ENCODE measurements around the gene ZNF687. TPM values are rescaled to one million over a fixed set of nuclear protein-coding genes. Genes with fewer than 3 reads are reported as not detected.

Gene ZNF687
- total RNA-seq, 1 experiment from 2014 or later = 34.3 TPM

GRCh38 chr1:151289080-151289935, 7.2 kb downstream of the ZNF687 start:
- DNase-seq (ENCODE audit: low read depth, low spot score) (no peak), ATAC-seq (no peak)
- peaks cover 12 to 13% of the 10 kb centered on the region in 2 experiments; a peak in 3 of 4 replicates for H3K36me3 ChIP-seq (ENCODE audit: control insufficient read depth in 1 of 2, insufficient read depth in 2 of 2, low read length in 2 of 2)
- H2AFZ ChIP-seq (ENCODE audit: low read depth, low read length, poor library complexity, severe bottlenecking) = no peak overlapping the region
- ChIA-PET CTCF (no interaction called here), RAD21 (ENCODE audit: low non-redundant PET in 1 of 2, low total read pairs in 2 of 2, uncharacterized antibody in 2 of 2, unreplicated experiment in 2 of 2) (no interaction called here), POLR2A (no interaction called here)
- H3K79me2 ChIP-seq (ENCODE audit: insufficient read depth, low read length) = peaks cover 2% of the 10 kb centered on the region; the same call in 1 of the 2 replicates
- H3K9ac ChIP-seq (ENCODE audit: low read length) = no peak overlapping the region
- no peak overlapping the region for H3K27ac ChIP-seq (ENCODE audit: low read depth, low read length)
- no peaks in the 10 kb centered on the region for H4K20me1 ChIP-seq (ENCODE audit: insufficient read depth)
- H3K4me2 ChIP-seq (ENCODE audit: low read length) = no peak overlapping the region
- intact Hi-C loops (cut with micrococcal nuclease) = no loop called here
- no peaks in the 10 kb centered on the region for H3K9me2 ChIP-seq (ENCODE audit: insufficient read depth)
- no peak overlapping the region for H3K4me3 ChIP-seq (replicated peaks in 1 of 2; ENCODE audit: low read depth in 1 of 2, low read length in 2 of 2)
- no peaks in the 10 kb centered on the region for H3K9me3 ChIP-seq (ENCODE audit: control insufficient read depth in 1 of 2, insufficient read depth in 1 of 2, low read depth in 1 of 2, low read length in 2 of 2)
- no peak for TF ChIP-seq FOSL1 (IDR thresholded peaks at IDR 0.05; ENCODE audit: low read depth)
- TF ChIP-seq YY1 (IDR thresholded peaks at IDR 0.05; ENCODE audit: extremely low read depth, insufficient replicate concordance, low read depth, low read length) = no peak
- no peak for TF ChIP-seq EGR1 (IDR thresholded peaks at IDR 0.05; ENCODE audit: low read depth)
- BruUV-seq (replicated peaks) = no TSS peak
- H3K4me1 ChIP-seq (ENCODE audit: control insufficient read depth in 1 of 2, insufficient read depth in 2 of 2, low read length in 2 of 2) = no peaks in the 10 kb centered on the region
- no peaks in the 10 kb centered on the region for H3K27me3 ChIP-seq (ENCODE audit: insufficient read depth, low read length)

DNA sequence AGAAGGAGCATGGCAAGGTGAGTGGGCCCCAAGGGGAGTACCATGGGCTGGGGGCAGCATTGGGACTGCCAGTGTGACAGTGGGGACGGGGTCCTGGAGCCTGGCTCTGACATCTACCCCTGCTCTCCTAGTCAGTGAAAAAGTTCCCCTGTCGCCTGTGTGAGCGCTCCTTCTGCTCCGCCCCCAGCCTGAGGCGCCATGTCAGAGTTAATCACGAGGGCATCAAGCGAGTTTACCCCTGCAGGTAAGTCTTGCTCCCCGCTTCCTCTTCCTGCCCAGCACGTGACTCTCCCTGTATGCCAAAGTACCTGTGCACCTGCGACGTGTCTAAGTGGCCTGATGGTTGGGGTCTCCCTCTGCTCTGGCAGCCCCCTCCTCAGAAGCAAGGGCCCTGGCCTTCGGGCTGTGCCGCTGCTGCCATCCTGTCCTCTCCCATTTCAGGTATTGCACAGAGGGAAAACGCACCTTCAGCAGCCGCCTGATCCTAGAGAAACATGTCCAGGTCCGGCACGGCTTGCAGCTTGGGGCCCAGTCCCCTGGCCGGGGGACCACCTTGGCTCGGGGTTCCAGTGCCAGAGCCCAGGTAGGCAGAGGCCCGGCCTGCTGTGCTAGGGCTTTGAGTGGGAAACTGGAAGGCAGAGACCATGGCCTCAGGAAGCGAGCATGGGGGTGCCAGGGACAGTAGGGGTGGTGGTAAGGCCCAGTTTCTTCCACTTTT, 8.1 kb downstream of the ZNF687 start:
- ChIA-PET POLR2A (no interaction called here), CTCF (no interaction called here), RAD21 (ENCODE audit: low non-redundant PET in 1 of 2, low total read pairs in 2 of 2, uncharacterized antibody in 2 of 2, unreplicated experiment in 2 of 2) (no interaction called here)
- TF ChIP-seq CBX3 (IDR thresholded peaks at IDR 0.05; ENCODE audit: low read depth) (no peak), POLR2AphosphoS5 (IDR thresholded peaks at IDR 0.05; ENCODE audit: low read depth, low read length) (peak; percentile 37)
- DNase-seq (ENCODE audit: low read depth, low spot score) = no peak
- no peak overlapping the region for H3K4me2 ChIP-seq (ENCODE audit: low read length)
- no TSS peak for BruUV-seq (replicated peaks)
- ATAC-seq = no peak
- H2AFZ ChIP-seq (ENCODE audit: low read depth, low read length, poor library complexity, severe bottlenecking) = no peak overlapping the region
- H3K27ac ChIP-seq (ENCODE audit: low read depth, low read length) = no peak overlapping the region; the same call in 1 of the 2 replicates
- no peaks in the 10 kb centered on the region for H3K27me3 ChIP-seq (ENCODE audit: insufficient read depth, low read length)
- H3K4me3 ChIP-seq (replicated peaks in 1 of 2; ENCODE audit: low read depth in 1 of 2, low read length in 2 of 2) = no peak overlapping the region
- no peaks in the 10 kb centered on the region for H4K20me1 ChIP-seq (ENCODE audit: insufficient read depth)
- H3K9me3 ChIP-seq (ENCODE audit: control insufficient read depth in 1 of 2, insufficient read depth in 1 of 2, low read depth in 1 of 2, low read length in 2 of 2) = no peaks in the 10 kb centered on the region
- no peaks in the 10 kb centered on the region for H3K4me1 ChIP-seq (ENCODE audit: control insufficient read depth in 1 of 2, insufficient read depth in 2 of 2, low read length in 2 of 2)
- no peaks in the 10 kb centered on the region; the same call in 1 of the 2 replicates for H3K79me2 ChIP-seq (ENCODE audit: insufficient read depth, low read length)
- H3K9me2 ChIP-seq (ENCODE audit: insufficient read depth) = no peaks in the 10 kb centered on the region
- intact Hi-C loops (cut with micrococcal nuclease) = no loop called here
- peaks cover 12 to 18% of the 10 kb centered on the region in 2 experiments; a peak in 3 of 4 replicates for H3K36me3 ChIP-seq (ENCODE audit: control insufficient read depth in 1 of 2, insufficient read depth in 2 of 2, low read length in 2 of 2)
- no peak overlapping the region for H3K9ac ChIP-seq (ENCODE audit: low read length)

All from HCT116 (cell line).